HG03520 (cell line): ENCODE measurements around the gene ACVR1B.
"Not testable (repeated sequence)": the region's sequence is repeated elsewhere in the genome, so short reads cannot be mapped to it uniquely, and the experiment has no call there.

Experiments used
- ATAC-seq: cut with Tn5 transposase; IDR thresholded peaks from one replicate; pipeline ENCODE4 v1.9.1; 2021; ENCODE audit warnings: mild to moderate bottlenecking, moderate library complexity; ENCODE audit not compliant: unreplicated experiment

Gene ACVR1B

DNA sequence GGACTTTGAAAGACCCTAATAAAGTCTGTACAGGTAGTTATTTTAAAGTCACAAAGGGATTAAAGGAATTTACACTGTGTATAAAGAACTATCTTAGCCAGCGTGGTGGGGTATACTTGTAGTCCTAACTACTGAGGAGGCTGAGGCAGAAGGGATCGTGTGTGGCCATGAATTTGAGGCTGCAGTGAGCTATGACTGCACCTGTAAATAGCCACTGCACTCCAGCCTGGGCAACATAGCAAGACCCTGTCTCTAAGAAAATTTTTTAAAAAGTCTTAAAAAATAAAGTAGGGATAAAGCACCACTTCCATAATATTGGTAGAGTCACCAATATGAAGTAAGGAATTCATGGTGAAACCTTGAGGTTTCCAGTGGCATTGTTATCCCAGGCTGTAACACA lies 18.1 kb downstream of the ACVR1B start:
- ATAC-seq = no peak

DNA sequence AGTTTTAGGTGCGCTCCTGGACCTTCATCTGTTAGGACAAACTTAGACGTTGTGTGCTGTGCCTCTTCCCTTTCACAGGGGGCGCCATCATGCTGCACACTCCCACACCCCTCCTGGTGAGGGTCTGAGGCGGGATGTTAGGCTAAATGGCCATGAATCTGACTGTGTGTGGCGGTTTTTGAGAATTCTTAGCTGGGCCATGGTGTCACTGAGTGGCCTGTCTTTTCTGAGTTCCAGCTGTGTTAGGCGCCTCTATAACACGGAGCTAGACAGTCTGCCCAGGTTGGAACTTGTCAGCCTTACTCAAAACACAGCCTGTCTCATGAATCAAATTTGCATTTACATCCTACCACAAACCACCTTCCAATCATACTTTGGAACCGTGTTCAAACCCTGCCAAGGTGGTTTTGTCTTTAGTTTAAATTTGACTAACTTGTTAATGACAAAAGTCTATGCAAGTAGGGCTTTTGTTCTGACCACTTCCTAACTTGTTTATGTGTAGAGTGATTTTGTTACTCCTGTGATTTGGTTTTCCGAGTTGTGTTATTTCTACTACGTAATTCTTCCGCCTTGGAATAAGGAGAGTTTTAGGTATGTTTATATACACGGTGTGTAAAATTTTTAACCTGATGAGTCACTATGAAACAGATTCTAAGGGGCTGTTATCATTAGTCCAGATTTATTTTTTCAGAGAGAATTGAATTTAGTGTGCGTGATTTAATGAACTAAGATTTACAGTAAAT lies 19.6 kb downstream of the ACVR1B start:
- ATAC-seq = peak; percentile 85

DNA sequence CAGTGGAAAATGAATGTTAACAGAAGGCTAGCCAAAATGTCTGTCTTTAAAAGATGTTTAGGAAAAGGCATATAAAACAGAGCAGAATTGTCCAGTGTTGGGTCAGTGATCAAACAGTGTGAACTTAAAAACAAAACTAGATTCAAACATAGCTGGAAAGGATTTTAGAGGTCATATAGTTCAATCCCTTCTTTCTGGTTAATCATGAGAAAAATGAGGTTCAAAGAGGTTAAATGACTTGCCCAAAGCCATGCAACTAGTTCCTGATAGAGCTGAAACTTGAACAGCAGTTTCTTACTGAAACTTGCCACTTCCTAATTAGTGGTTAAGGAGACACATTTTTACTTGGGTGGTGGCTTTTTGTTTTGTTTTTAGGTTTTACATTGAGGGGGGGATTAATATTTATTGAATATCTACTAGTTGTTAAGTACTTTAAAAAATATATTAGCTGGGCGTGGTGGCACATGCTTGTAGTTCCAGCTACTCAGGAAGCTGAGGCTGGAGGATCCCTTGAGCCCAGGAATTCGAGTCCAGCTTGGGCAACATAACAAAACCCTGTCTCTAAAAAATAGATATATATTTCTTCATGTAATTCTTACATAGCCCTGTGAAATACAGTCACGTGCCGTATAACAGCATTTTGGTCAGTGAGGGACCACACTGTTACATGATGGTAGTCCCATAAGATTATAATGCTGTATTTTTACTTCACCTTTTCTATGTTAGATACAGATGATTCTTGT lies 20.4 kb downstream of the ACVR1B start:
- no peak for ATAC-seq

DNA sequence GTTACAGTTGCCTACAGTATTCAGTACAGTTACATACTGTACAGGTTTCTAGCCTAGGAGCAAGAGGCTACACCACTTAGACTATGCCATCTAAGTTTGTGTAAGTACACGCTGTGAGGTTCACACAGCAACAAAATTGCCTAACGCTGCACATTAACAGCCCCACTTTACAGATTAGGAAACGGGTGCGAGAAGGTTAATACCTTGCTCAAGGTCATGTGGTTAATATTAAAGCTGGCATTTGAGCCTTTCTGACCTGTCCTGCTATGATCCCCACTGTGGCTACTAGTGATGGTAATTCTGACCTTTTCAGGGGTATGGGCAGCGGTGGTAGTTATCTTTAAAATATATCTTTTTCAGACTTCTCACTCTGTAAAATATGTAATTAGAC lies 20.9 kb downstream of the ACVR1B start:
- no peak for ATAC-seq

DNA sequence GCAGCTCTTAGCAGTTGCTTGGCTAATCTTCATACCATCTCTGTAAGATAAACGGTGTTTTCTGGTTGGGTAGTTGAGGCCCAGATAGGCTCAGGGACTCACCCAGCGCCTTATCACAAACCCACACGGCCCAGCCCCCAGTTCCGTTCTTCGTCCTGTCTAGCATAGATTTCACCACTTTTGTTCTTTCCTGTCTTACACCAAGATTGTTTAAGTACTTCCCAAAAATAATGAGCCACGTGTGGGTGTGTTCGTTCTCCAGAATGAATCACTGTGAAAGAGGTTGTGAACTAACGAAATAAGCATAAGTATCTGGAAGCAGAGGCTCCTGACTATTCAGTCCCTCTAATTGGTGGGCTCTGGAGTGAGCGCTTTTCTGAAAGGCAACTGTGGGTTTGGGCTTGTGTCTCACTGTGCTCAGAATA lies 21.4 kb downstream of the ACVR1B start:
- ATAC-seq = no peak

DNA sequence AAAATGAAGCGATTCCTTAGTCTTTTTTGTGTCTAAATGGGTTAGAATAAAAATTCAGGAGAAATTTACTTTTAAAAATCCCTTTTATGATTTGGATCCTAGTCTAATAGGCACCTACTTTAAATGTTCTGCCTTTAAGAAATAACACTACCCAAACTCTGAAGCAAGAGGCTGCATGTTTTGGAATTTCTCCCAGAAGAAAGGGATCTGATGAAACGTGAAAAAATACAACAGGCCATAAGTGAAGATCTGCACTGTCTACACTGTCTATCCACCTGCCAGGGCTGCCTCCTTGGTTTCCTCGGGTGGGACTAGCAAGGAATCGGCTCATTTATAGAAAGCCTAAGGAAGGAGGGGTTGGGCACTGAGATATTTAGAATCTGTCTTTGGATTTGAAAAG lies 22.1 kb downstream of the ACVR1B start:
- ATAC-seq = no peak

DNA sequence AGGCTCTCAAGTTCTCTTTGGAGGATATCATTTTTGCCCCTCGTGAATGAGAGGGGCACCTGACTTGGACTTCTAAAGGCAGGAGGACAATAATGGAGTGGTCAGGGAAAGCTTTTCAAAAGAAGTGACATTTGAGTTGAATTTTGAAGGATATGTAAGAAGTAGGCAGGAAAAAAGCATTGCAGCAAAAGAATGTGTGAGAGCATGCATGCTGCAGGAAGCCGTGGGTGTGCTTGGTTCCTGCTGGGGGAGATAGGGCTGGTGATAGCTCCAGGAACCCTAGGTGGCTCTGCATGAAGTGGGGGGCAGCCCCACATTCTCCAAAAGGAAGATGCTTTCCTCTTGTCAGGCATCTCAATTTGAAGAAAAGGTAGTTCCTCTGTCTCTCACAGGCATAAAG lies 23.1 kb downstream of the ACVR1B start:
- ATAC-seq = no peak

DNA sequence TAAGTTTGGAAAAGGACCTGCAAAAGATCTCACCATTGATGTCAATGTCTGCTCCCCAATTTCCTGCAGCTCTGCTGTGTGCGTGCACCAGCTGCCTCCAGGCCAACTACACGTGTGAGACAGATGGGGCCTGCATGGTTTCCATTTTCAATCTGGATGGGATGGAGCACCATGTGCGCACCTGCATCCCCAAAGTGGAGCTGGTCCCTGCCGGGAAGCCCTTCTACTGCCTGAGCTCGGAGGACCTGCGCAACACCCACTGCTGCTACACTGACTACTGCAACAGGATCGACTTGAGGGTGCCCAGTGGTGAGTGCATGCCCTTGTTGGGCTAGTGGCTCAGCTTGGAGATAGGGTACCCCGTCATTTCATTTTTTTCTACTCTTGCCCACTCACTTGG lies 23.7 kb downstream of the ACVR1B start:
- no peak for ATAC-seq

DNA sequence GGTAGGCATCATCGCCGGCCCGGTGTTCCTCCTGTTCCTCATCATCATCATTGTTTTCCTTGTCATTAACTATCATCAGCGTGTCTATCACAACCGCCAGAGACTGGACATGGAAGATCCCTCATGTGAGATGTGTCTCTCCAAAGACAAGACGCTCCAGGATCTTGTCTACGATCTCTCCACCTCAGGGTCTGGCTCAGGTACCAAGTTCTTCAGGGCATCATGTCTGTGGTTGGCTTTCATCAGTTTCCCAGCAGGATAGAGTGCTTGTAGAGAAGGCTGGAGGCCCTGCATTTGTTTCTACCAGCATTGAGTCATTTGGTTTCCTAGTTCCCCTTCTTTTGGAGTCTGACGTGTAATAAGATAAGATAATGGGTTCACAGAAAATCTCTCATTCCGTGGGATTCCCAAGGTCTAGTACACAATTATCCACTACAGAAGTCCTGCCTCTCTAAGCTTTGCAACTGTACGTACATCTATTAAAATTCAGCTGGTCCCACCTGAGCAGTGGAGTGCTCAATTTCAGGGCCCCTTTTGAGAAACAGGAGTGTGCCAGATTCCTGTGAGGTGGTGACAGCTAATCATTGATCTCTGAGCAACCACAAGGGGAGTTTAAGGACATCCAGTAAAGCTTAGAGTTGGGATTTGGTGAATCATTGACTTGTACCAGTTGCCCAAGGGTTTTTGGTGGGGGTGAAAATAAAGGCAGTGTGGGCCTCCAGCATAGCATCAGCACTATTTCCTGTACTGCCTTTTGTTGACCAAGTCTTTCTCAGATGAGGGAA lies 25.1 kb downstream of the ACVR1B start:
- no peak for ATAC-seq

DNA sequence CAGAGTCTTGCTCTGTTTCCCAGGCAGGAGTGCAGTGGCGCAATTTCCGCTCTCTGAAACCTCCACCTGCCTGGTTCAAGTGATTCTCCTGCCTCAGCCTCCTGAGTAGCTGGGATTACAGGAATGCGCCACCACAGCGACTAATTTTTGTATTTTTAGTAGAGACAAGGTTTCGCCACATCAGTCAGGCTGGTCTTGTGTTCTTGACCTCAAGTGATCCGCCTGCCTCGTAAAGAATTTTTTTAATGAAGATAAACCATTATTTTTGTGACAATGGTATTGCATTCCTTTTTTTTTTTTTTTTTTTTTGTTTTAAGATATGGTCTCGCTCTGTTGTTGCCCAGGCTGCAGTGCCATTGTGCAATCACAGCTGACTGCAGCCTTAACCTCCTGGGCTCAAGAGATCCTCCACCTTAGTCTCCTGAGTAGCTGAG lies 25.8 kb downstream of the ACVR1B start:
- ATAC-seq = no peak

DNA sequence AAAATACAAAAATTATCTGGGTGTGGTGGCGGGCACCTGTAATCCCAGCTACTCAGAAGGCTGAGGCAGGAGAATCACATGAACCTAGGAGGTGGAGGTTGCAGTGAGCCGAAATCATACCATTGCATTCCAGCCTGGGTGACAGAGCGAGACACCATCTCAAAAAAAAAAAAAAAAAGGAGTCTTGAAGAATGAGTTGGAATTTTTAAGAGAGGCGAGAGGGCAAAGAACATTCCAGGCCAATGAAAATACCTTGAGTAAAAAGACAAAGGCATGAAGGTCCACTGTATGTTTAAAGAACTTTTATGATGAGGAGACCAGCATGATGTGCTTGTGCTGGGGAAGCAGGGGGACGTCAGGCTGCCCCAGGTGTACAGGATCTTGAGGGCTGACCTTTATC lies 27.8 kb downstream of the ACVR1B start:
- ATAC-seq = not testable (repeated sequence)

DNA sequence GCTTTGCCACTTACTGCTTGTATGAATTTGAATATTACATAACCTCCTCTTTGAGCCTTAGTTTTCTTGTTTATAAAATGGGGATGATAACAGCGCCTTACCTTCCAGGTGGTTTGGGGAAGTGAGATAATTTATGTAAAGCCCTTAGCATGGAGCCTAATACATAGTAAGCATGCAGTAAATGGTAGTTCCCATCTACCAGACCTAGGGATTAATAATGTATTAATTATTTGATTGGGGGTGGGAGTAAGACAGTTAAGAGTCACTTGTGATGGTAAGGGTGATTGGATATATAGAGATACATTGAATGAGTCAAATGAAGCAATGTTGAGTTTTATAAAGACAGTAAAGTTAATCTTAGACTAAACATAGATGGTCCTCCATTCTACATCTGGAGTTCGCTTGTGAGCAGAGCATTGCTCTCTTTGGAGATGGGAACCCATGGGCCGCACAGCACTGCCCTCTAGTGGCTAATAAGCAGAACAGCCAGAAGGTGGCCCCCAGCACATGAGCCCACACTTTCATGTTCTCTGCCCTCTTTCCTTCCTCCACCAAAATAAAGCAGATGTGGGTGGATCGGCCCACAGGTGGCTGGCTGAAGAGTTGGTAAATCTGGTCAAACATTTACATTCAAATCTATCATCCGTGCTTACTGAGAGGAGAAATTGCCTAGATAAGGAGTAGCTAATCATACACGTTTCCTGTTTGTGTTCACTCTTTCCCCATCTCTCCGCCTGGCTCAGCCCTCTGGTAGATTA lies 28.7 kb downstream of the ACVR1B start:
- ATAC-seq = peak; percentile 64

DNA sequence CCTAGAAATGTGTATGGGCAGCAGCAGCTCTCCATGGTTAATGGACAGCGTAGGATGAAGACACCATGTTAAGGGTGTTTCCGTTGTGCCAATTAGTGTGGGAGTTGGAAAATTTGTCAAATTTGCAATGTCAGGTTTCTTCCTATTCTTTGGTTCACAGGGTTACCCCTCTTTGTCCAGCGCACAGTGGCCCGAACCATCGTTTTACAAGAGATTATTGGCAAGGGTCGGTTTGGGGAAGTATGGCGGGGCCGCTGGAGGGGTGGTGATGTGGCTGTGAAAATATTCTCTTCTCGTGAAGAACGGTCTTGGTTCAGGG lies 29.3 kb downstream of the ACVR1B start:
- no peak for ATAC-seq

DNA sequence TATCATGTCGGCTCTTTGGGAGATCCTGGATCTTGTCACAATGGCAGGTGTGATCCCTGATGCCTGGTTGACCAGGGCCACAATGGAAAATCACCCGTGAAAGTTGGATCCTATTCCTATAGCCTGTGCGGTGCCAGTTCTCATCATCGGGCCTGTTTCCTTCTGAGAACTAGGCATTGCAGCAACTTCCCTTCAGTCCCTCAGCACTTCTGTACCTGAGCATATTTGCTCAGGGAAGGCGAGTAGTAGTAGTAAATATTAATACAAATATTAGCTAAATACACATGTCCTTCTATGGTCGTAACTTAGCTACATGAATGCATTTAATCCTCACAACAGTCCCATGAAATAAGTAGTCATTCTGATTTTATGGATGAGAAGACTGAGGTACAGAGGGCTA lies 33.2 kb downstream of the ACVR1B start:
- ATAC-seq = no peak

DNA sequence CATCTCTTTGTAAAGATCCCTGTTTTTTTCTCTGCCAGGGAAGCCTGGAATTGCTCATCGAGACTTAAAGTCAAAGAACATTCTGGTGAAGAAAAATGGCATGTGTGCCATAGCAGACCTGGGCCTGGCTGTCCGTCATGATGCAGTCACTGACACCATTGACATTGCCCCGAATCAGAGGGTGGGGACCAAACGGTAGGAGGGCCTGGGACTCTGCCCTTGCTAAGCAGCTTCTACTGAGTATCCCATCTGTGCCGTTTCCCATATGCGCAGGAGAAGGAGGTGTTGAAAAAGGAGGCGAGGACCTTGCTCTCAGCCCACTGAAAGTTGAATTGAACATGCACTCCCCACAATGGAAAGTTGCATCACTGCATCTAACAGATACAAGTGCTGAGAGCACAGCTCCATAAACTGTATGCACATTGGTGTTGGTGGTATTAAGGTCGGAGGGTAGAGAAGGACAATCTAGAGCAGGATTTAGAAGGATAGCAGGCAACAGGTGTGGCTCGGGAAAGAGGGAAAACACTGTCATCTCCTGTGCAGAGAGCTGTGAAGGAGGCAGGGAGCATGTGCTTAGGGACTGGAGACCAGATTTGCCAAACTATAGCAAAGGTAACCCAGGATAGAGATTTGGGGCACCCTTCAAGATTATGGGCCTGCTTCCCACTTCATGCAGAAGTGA lies 33.8 kb downstream of the ACVR1B start:
- no peak for ATAC-seq

DNA sequence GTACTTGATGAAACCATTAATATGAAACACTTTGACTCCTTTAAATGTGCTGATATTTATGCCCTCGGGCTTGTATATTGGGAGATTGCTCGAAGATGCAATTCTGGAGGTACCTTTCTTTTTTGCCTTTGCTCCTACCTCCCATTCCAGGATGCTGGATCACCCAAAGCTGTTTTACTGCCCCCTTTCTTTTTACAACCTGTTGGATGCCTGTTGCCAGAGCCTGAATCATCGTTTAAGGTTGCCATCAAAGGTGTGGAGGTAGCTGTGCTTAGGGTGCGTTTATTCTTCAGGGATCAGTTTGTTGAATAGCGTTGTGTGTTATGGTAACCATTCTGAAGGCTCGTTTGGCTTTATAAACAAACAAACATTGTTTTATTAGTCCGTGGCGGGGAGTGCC lies 35.3 kb downstream of the ACVR1B start:
- no peak for ATAC-seq

DNA sequence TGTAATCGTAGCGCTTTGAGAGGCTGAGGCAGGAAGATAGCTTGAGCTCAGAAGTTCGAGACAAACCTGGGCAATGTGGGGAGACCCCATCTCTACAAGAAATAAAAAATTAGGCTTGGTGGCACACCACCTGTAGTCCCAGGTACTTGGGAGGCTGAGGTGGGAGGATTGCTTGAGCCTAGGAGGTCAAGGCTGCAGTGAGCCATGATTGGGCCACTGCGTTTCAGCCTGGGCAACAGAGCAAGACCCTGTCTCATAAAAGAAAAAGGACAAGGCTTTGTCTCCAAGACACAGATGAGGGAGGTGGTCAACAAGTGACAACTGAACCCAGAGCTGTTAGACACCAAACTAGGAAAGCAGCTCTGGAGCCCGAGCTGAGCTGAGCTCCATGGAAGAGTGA lies 40.7 kb downstream of the ACVR1B start:
- no peak for ATAC-seq

DNA sequence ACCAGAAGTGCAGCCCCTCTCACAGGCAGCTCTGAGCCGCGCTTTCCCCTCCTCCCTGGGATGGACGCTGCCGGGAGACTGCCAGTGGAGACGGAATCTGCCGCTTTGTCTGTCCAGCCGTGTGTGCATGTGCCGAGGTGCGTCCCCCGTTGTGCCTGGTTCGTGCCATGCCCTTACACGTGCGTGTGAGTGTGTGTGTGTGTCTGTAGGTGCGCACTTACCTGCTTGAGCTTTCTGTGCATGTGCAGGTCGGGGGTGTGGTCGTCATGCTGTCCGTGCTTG lies 43.0 kb downstream of the ACVR1B start:
- no peak for ATAC-seq

DNA sequence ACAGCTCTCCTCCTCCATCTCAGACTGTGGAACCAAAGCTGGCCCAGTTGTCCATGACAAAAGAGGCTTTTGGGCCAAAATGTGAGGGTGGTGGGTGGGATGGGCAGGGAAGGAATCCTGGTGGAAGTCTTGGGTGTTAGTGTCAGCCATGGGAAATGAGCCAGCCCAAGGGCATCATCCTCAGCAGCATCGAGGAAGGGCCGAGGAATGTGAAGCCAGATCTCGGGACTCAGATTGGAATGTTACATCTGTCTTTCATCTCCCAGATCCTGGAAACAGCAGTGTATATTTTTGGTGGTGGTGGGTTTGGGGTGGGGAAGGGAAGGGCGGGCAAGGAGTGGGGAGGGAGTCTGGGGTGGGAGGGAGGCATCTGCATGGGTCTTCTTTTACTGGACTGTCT lies 43.5 kb downstream of the ACVR1B start:
- ATAC-seq = no peak

DNA sequence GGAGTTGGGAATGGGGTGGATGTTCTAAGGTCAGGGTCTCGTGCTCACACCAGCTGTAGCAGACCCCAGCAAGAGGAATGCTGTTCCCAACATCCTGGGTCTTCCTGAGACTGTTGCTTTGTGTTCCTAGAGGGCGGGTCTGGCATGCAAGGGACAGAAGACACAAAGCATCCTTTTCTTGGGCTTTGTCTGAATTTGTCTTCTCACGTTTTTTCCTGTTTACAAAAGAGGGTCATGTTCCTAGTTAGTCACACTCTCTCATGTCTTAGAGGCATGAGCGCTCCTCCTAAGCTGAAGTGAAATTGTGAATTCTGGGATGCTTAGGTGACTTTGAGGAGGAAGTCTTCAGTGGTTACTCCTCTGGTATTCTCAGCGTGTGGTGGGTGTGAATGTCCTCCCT lies 45.6 kb downstream of the ACVR1B start:
- no peak for ATAC-seq

DNA sequence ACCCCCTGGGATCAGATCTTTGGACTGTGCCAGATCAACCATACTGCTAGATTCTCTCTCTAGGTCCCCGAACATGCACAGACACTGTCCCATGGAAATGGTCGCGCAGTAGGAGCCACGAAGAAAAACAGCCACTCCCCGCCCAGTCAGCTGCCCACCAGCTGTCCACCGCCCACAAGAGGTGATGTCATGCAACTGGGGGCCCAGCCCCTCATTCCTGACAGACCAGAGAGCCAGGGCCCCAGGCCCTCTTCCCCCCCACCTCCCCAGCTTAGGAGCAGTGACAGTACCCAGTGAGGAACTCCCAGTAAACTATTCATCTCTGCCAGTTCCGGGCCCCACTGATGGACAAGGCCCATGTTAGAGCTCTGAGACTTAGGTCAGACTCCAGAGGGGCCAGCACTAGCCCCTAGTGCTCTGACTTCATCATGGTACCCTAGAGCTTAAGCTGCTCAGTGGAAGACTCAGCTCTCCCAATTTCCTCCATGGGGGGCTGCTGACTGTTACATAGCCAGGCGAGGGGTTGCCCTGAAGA lies 51.6 kb downstream of the ACVR1B start:
- ATAC-seq = no peak
